GM12878 (cell line): Measurements from ENCODE around the gene SLC15A3.

Experiments
- ELK1 ChIP-seq: IDR thresholded peaks from 2 replicates; pipeline ENCODE4 v1.6.1; 2012; ENCODE audit warnings: low read depth, low read length, improper control_type of control experiment
- GABPA ChIP-seq: IDR thresholded peaks from 2 replicates; pipeline ENCODE4 v1.6.1; 2014; ENCODE audit warnings: antibody characterized with exemption, low read depth, mild to moderate bottlenecking, inconsistent platforms
- POLR2A ChIP-seq: IDR thresholded peaks from 2 replicates; pipeline ENCODE4 v1.6.1; 2011; ENCODE audit warnings: low read depth, mild to moderate bottlenecking, low read length
- SIN3A ChIP-seq: IDR thresholded peaks from 2 replicates; pipeline ENCODE4 v1.6.1; 2012; ENCODE audit warnings: low read depth, low read length, improper control_type of control experiment
- ZSCAN29 ChIP-seq: fragments of 450-650 bp; IDR thresholded peaks from 2 replicates; pipeline ENCODE4 v1.6.1; 2017; ENCODE audit warnings: mild to moderate bottlenecking, moderate library complexity

GRCh38 chr11:60919320-60919719 is 32.7 kb downstream of the SLC15A3 start:
- TF ChIP-seq GABPA (no peak), SIN3A (no peak), ELK1 (no peak), ZSCAN29 (no peak), POLR2A (no peak)
